NCI-H128 (cell line): ENCODE results near the gene OR9A2.
A peak's percentile ranks its signal among the peaks of the same experiment; 100 is the strongest.

ENCODE experiments used
- DNase-seq: peaks from one replicate; lab custom pipeline; 2025; ENCODE audit not compliant: unreplicated experiment; lab: John Stamatoyannopoulos, UW

The OR9A2 gene

GRCh38 chr7:143023047-143023446 lies 3.9 kb downstream of the OR9A2 start:
- no peak for DNase-seq

GRCh38 chr7:143018931-143019330 lies 8.0 kb downstream of the OR9A2 start:
- DNase-seq, result no peak

- DNase-seq, result no peak
Observed at GRCh38 chr7:143016996-143017395, 9.9 kb downstream of the OR9A2 start.

GRCh38 chr7:143015926-143016490 lies 10.9 kb downstream of the OR9A2 start:
- no peak for DNase-seq

- DNase-seq, result no peak
Observed at GRCh38 chr7:143015084-143015483, 11.8 kb downstream of the OR9A2 start.

GRCh38 chr7:143013893-143014292 lies 13.0 kb downstream of the OR9A2 start:
- no peak for DNase-seq

GRCh38 chr7:143013473-143013872 lies 13.5 kb downstream of the OR9A2 start:
- DNase-seq, result no peak

GRCh38 chr7:143012409-143012808 lies 14.5 kb downstream of the OR9A2 start:
- no peak for DNase-seq

- no peak for DNase-seq
Observed at GRCh38 chr7:143012001-143012400, 14.9 kb downstream of the OR9A2 start.

- peak; percentile 34 for DNase-seq
Observed at GRCh38 chr7:143008007-143008901, 18.7 kb downstream of the OR9A2 start.

- no peak for DNase-seq
Observed at GRCh38 chr7:143005632-143006260, 21.2 kb downstream of the OR9A2 start.

GRCh38 chr7:143003393-143004051 lies 23.4 kb downstream of the OR9A2 start:
- no peak for DNase-seq

- DNase-seq, result no peak
Observed at GRCh38 chr7:143002898-143003297, 24.0 kb downstream of the OR9A2 start.

GRCh38 chr7:143002106-143002505 lies 24.8 kb downstream of the OR9A2 start:
- no peak for DNase-seq

GRCh38 chr7:143000648-143001047 lies 26.3 kb downstream of the OR9A2 start:
- DNase-seq, result no peak

- DNase-seq, result no peak
Observed at GRCh38 chr7:142999793-143000192, 27.1 kb downstream of the OR9A2 start.

GRCh38 chr7:142998966-142999365 lies 28.0 kb downstream of the OR9A2 start:
- DNase-seq, result no peak

GRCh38 chr7:142997456-142997989 lies 29.4 kb downstream of the OR9A2 start:
- DNase-seq, result no peak

GRCh38 chr7:142992427-142992826 lies 34.5 kb downstream of the OR9A2 start:
- DNase-seq, result no peak

- no peak for DNase-seq
Observed at GRCh38 chr7:142984297-142984696, 42.6 kb downstream of the OR9A2 start.

GRCh38 chr7:142983825-142984224 lies 43.1 kb downstream of the OR9A2 start:
- DNase-seq, result no peak
